ENCODE measurements around the gene ELL.

- peak in 2 of 3 experiments; percentile 1 to 25; a peak in 2 of 6 replicates for TF ChIP-seq CTCF (IDR thresholded peaks at IDR 0.05 in 2 of 3, conservative IDR thresholded peaks at IDR 0.05 in 1 of 3; ENCODE audit: borderline replicate concordance in 1 of 3, insufficient read depth in 1 of 3, low read depth in 2 of 3, low read length in 2 of 3)
- no peak for TF ChIP-seq CEBPB (IDR thresholded peaks at IDR 0.05; ENCODE audit: low read depth)
- TF ChIP-seq ZBTB33 (IDR thresholded peaks at IDR 0.05; ENCODE audit: extremely low read depth, insufficient replicate concordance, low read length) = no peak
- TF ChIP-seq SIN3A (IDR thresholded peaks at IDR 0.05; ENCODE audit: low read depth) = no peak
- TF ChIP-seq POLR2A (IDR thresholded peaks at IDR 0.05; ENCODE audit: borderline replicate concordance, extremely low read depth, insufficient read depth, insufficient read length) = no peak
- TF ChIP-seq RAD21 (IDR thresholded peaks at IDR 0.05; ENCODE audit: low read depth) = no peak
- TF ChIP-seq POLR2AphosphoS5 (IDR thresholded peaks at IDR 0.05; ENCODE audit: low read depth, low read length) = no peak
- TF ChIP-seq EZH2phosphoT487 (IDR thresholded peaks at IDR 0.05; ENCODE audit: borderline replicate concordance) = no peak
- no peak for TF ChIP-seq CBX3 (IDR thresholded peaks at IDR 0.05; ENCODE audit: low read depth)
- TF ChIP-seq JUND (IDR thresholded peaks at IDR 0.05) = no peak
- no peak for TF ChIP-seq EGR1 (IDR thresholded peaks at IDR 0.05; ENCODE audit: low read depth)
- TF ChIP-seq SRF (IDR thresholded peaks at IDR 0.05; ENCODE audit: low read depth) = no peak
- no peak for TF ChIP-seq TCF7L2 (IDR thresholded peaks at IDR 0.05; ENCODE audit: borderline replicate concordance, extremely low read depth, insufficient read depth, insufficient read length)
These were observed 36.9 kb downstream of the ELL start for GRCh38 chr19:18484992-18485391.
